Thyroid gland (tissue), 4 donors: Measurements from ENCODE around the gene UTP4.

ENCODE experiments used
- POLR2A ChIP-seq, 2 donors: fragments of 450-650 bp; IDR thresholded peaks; one replicate each; pipeline ENCODE4 v1.6.1; 2017; ENCODE audit warnings: antibody characterized with exemption in 2 of 2, mild to moderate bottlenecking in 2 of 2, moderate library complexity in 1 of 2
- TF ChIP-seq, protein P1 (sequence below), 6 experiments: fragments of 200-600 bp in 3 of 6; fragments of 450-650 bp in 3 of 6; sonication (generic) in 3 of 6; IDR thresholded peaks; one replicate each; pipeline ENCODE4 v1.5.1; 2016 to 2019; ENCODE audit warnings: antibody characterized with exemption in 6 of 6, mild to moderate bottlenecking in 2 of 6, inconsistent platforms in 1 of 6, moderate library complexity in 1 of 6

DNA sequence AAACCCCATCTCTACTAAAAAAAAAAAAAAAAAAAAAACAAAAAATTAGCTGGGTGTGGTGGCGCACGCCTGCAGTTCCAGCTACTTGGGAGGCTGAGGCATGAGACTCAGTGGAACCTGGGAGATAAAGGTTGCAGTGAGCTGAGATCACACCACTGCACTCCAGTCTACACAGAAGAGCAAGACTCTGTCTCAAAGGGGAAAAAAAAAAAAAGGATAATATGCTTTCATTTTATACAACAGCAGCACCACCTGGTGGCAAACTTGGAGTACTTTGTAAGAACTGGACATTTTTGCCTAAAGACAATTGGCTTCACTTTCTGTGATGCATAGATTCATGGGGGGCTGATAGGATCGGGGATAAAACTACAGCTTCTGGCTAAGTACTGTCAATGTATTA, 8.5 kb upstream of the UTP4 start:
- TF ChIP-seq, protein P1, sequence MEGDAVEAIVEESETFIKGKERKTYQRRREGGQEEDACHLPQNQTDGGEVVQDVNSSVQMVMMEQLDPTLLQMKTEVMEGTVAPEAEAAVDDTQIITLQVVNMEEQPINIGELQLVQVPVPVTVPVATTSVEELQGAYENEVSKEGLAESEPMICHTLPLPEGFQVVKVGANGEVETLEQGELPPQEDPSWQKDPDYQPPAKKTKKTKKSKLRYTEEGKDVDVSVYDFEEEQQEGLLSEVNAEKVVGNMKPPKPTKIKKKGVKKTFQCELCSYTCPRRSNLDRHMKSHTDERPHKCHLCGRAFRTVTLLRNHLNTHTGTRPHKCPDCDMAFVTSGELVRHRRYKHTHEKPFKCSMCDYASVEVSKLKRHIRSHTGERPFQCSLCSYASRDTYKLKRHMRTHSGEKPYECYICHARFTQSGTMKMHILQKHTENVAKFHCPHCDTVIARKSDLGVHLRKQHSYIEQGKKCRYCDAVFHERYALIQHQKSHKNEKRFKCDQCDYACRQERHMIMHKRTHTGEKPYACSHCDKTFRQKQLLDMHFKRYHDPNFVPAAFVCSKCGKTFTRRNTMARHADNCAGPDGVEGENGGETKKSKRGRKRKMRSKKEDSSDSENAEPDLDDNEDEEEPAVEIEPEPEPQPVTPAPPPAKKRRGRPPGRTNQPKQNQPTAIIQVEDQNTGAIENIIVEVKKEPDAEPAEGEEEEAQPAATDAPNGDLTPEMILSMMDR (IDR thresholded peaks at IDR 0.05): peak; percentile 26 to 93 (median 68)
- TF ChIP-seq POLR2A (IDR thresholded peaks at IDR 0.05): no peak
